A549 (cell line): ENCODE data around the gene USP9X.
"Not testable (repeated sequence)": the region's sequence is repeated elsewhere in the genome, so short reads cannot be mapped to it uniquely, and the experiment has no call there.

Experiments used
- EHMT2 ChIP-seq: fragments of 200-600 bp; sonication (generic); IDR thresholded peaks from 2 replicates; pipeline ENCODE4 v1.6.1; 2016; ENCODE audit warnings: antibody characterized with exemption, low read depth, mild to moderate bottlenecking, moderate library complexity
- JUN ChIP-seq, 2 experiments: fragments of >200 bp; sonication (Bioruptor Twin); formaldehyde crosslinking; IDR thresholded peaks; 2 replicates in 1 of 2; 3 replicates in 1 of 2; pipeline ENCODE4 v1.6.1; 2016 to 2017
- PHF8 ChIP-seq: fragments of 200-600 bp; sonication (generic); IDR thresholded peaks from 2 replicates; pipeline ENCODE4 v1.6.1; 2016; ENCODE audit warnings: low read depth, mild to moderate bottlenecking, antibody characterized with exemption, moderate library complexity, borderline replicate concordance
- POLR2A ChIP-seq: IDR thresholded peaks from 2 replicates; pipeline ENCODE4 v1.6.1; 2012; ENCODE audit warnings: mild to moderate bottlenecking, low read length
- POLR2AphosphoS2 ChIP-seq: conservative IDR thresholded peaks from 2 replicates; pipeline ENCODE4 v1.6.1; 2012; ENCODE audit warnings: low read length, improper control_type of control experiment, inconsistent platforms
- RFX5 ChIP-seq: fragments of 450-650 bp; IDR thresholded peaks from 2 replicates; pipeline ENCODE4 v1.7.1; 2014; ENCODE audit warnings: antibody characterized with exemption, mild to moderate bottlenecking, moderate library complexity
- SMC3 ChIP-seq: fragments of >200 bp; sonication (Bioruptor Twin); formaldehyde crosslinking; IDR thresholded peaks from 3 replicates; pipeline ENCODE4 v1.6.1; 2018; ENCODE audit warnings: inconsistent platforms
- TF ChIP-seq, protein P1 (sequence below): fragments of >200 bp; sonication (Bioruptor Twin); formaldehyde crosslinking; IDR thresholded peaks from 3 replicates; pipeline ENCODE4 v1.5.1; 2016

- not testable (repeated sequence) for TF ChIP-seq EHMT2; RFX5; PHF8; JUN (IDR thresholded peaks at IDR 0.05); POLR2AphosphoS2; POLR2A; SMC3
- TF ChIP-seq, protein P1, sequence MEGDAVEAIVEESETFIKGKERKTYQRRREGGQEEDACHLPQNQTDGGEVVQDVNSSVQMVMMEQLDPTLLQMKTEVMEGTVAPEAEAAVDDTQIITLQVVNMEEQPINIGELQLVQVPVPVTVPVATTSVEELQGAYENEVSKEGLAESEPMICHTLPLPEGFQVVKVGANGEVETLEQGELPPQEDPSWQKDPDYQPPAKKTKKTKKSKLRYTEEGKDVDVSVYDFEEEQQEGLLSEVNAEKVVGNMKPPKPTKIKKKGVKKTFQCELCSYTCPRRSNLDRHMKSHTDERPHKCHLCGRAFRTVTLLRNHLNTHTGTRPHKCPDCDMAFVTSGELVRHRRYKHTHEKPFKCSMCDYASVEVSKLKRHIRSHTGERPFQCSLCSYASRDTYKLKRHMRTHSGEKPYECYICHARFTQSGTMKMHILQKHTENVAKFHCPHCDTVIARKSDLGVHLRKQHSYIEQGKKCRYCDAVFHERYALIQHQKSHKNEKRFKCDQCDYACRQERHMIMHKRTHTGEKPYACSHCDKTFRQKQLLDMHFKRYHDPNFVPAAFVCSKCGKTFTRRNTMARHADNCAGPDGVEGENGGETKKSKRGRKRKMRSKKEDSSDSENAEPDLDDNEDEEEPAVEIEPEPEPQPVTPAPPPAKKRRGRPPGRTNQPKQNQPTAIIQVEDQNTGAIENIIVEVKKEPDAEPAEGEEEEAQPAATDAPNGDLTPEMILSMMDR, result not testable (repeated sequence)
Measured at GRCh38 chrX:41282307-41282706, 197.1 kb downstream of the USP9X start.
